Vagina (tissue), 2 donors: Measurements from ENCODE around the gene SPON2. TPM values are rescaled to one million over a fixed set of nuclear protein-coding genes. Genes with fewer than 3 reads are reported as not detected.

Experiments
- DNase-seq, 2 donors: peaks; one replicate each; pipeline ENCODE4 v3.0.0-alpha.2; 2017; ENCODE audit errors: extremely low spot score in 2 of 2
- H3K27ac ChIP-seq: fragments of 200-600 bp; sonication (generic); one replicate; pipeline ENCODE4 v1.5.1; 2019
- H3K27me3 ChIP-seq: fragments of 200-600 bp; sonication (generic); one replicate; pipeline ENCODE4 v1.5.1; 2019
- H3K36me3 ChIP-seq, 2 donors: fragments of 200-600 bp; sonication (generic); one replicate each; pipeline ENCODE4 v1.5.1; 2017 to 2019
- H3K4me1 ChIP-seq: fragments of 200-600 bp; sonication (generic); one replicate; pipeline ENCODE4 v1.5.1; 2019
- H3K4me3 ChIP-seq, 2 donors: fragments of 200-600 bp; sonication (generic); 1 replicate in 1 of 2; 2 replicates in 1 of 2; pipeline ENCODE4 v1.5.1; 2016 to 2019
- H3K9me3 ChIP-seq: fragments of 200-600 bp; sonication (generic); one replicate; pipeline ENCODE4 v1.5.1; 2019
- CTCF ChIP-seq, 3 experiments: fragments of 450-650 bp in 2 of 3; fragments of 200-600 bp in 1 of 3; sonication (generic) in 1 of 3; IDR thresholded peaks; one replicate each; pipeline ENCODE4 v1.5.1; 2017 to 2019; ENCODE audit warnings: antibody characterized with exemption in 3 of 3, mild to moderate bottlenecking in 2 of 3, moderate library complexity in 2 of 3
- POLR2A ChIP-seq, 2 donors: fragments of 450-650 bp; IDR thresholded peaks; one replicate each; pipeline ENCODE4 v1.6.1; 2017; ENCODE audit warnings: antibody characterized with exemption in 2 of 2, mild to moderate bottlenecking in 2 of 2, moderate library complexity in 2 of 2
- POLR2AphosphoS5 ChIP-seq, 2 donors: sonication (generic); formaldehyde crosslinking; IDR thresholded peaks; one replicate each; pipeline ENCODE4 v1.9.0; 2017; ENCODE audit warnings: antibody characterized with exemption in 2 of 2, mild to moderate bottlenecking in 2 of 2, low read depth in 1 of 2; ENCODE audit not compliant: insufficient read depth in 1 of 2
- intact Hi-C: fragments of 100-400 bp; cut with DNase I; formaldehyde crosslinking; loops from one replicate; pipeline ENCODE4 v1.15.1; 2023
- total RNA-seq: library from RNA; depleted of rRNA; stranded (reverse); fragments of >200 nt; gene quantifications from one replicate; pipeline ENCODE4 v1.2.3, GENCODE V29; 2016

SPON2 gene
- total RNA-seq, 1 donor from 2014 or later: 72.2 TPM

- TF ChIP-seq POLR2AphosphoS5 (IDR thresholded peaks at IDR 0.05; ENCODE audit: insufficient read depth in 1 of 2, low read depth in 1 of 2): no peak
- no peak for TF ChIP-seq POLR2A (IDR thresholded peaks at IDR 0.05)
- no peak for TF ChIP-seq CTCF (IDR thresholded peaks at IDR 0.05)
- no peak overlapping the region for H3K4me3 ChIP-seq
- H3K4me1 ChIP-seq: peaks cover 72% of the 10 kb centered on the region
- no peaks in the 10 kb centered on the region for H3K27me3 ChIP-seq
- DNase-seq: peak in 1 of 2 donors; percentile 86
- no peaks in the 10 kb centered on the region for H3K9me3 ChIP-seq
- intact Hi-C loops: loop anchor here (5.0 kb wide), 1 partner anchor 32 kb away; no protein-coding TSS in a partner anchor
- peak overlapping the region; percentile 80 for H3K27ac ChIP-seq
- H3K36me3 ChIP-seq: peaks cover 0 to 4% of the 10 kb centered on the region in 2 donors
Observed at GRCh38 chr4:1174941-1175634, 2.7 kb upstream of the SPON2 start.

DNA sequence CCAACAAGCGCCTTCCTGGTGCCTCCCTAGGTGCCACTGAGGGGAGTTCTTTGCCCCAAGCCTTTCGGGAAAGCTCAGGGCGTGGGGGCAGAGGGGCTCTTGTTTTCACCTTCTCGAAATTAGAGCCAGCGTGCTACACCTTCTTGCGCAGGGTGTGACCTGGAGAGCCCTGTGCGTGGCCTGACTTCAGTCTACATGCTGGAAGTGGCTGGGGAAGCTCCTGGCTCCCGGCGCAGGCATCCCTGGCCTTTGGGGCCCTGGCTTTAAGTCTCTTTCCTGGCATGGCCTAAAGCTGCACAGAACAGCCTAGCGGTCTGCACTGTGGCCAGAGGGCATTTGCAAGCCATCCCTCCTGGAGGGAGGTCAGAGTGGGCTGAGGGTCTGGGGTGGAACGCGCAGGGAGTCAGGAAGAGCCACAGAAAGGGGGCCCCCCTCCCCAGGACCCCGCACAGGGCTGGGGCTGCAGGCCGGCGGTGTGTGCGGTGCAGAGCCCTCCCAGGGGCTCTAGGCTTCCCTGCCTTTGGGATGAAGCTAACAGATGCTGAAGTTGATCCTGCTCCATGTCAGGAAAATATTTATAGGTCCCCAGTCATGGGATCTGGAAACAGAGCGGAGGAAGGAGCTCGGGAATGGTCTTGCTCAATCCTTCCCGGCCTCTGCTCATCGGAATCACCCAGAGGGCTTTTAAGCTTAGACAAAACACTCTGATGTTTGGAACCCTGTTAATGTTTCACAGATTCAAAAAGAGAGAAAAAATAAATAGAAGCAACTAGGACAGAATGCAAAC, 781 bp upstream of the SPON2 start:
- DNase-seq: peak in 1 of 2 donors; percentile 94
- TF ChIP-seq CTCF (IDR thresholded peaks at IDR 0.05) (no peak), POLR2AphosphoS5 (IDR thresholded peaks at IDR 0.05; ENCODE audit: insufficient read depth in 1 of 2, low read depth in 1 of 2) (peak; percentile 75 to 80)
- peaks cover 0 to 10% of the 10 kb centered on the region in 2 donors for H3K36me3 ChIP-seq
- peaks cover 79% of the 10 kb centered on the region for H3K4me1 ChIP-seq
- peak overlapping the region; percentile 54 to 55 for H3K4me3 ChIP-seq
- no peaks in the 10 kb centered on the region for H3K27me3 ChIP-seq
- no peaks in the 10 kb centered on the region for H3K9me3 ChIP-seq
- H3K27ac ChIP-seq: peak overlapping the region; percentile 87
- intact Hi-C loops: loop anchor here (5.0 kb wide), 1 partner anchor 34 kb away; no protein-coding TSS in a partner anchor

DNA sequence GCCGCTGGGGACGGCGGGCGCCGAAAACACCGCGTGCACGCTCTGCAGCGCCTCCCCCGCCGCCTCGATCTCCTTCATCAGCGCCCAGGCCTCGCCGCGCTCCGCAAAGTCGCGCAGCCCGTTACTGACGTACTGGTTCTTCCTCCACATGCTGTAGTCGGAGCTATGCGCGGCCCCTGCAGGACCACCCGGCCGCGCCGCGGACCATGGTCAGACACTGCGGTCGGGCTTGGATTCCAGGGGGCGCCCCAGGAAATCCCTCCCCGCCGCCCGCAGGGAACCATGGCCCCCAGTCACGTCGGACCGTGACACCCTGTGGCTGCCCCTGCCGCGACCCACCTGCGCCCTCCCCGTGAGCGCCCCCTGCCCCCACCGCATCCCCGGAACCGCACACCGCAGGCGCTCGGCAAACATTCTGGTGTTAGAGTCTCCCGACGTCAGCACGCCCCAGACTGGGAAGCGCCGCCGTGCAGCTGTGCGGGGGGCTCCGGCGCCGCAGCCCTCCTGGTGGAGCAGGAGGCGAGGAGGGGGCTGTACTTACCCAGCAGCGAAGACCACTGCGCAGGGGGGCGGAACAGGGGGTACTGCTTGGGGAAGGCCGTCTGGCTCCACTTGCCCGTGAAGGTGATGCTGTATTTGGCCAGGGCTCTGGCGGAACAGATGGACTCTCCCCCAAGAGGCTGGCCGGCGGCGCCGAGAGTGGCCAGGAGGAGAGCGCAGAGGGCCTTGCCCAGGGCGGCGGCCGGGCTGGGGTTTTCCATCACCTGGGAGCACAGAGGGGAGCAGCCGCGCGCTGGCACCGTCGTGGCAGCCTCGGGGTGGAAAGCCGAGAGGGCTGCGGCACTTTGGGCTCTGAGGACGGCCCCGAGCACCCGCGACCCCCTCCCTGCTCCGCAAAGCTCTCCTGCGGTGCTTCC, 814 bp downstream of the SPON2 start:
- DNase-seq: peak in 1 of 2 donors; percentile 86

GRCh38 chr4:1170976-1171310, 1.4 kb downstream of the SPON2 start:
- TF ChIP-seq POLR2AphosphoS5 (IDR thresholded peaks at IDR 0.05; ENCODE audit: insufficient read depth in 1 of 2, low read depth in 1 of 2): no peak
- TF ChIP-seq POLR2A (IDR thresholded peaks at IDR 0.05): no peak
- TF ChIP-seq CTCF (IDR thresholded peaks at IDR 0.05): no peak
- Histone ChIP-seq H3K4me3 (peak overlapping the region; percentile 54 to 55), H3K36me3 (peaks cover 0 to 10% of the 10 kb centered on the region in 2 donors), H3K27me3 (no peaks in the 10 kb centered on the region), H3K4me1 (peaks cover 78% of the 10 kb centered on the region), H3K27ac (peak overlapping the region; percentile 87), H3K9me3 (no peaks in the 10 kb centered on the region)
- no peak for DNase-seq
- intact Hi-C loops: loop anchor here (5.0 kb wide), 1 partner anchor 36 kb away; no protein-coding TSS in a partner anchor

More for the DNA sequence above, 814 bp downstream of the SPON2 start:
- H3K27ac ChIP-seq: peak overlapping the region; percentile 87
- H3K4me1 ChIP-seq: peaks cover 78% of the 10 kb centered on the region
- TF ChIP-seq POLR2A (IDR thresholded peaks at IDR 0.05) (no peak), POLR2AphosphoS5 (IDR thresholded peaks at IDR 0.05; ENCODE audit: insufficient read depth in 1 of 2, low read depth in 1 of 2) (peak in 1 of 2 donors; percentile 14)
- H3K9me3 ChIP-seq: no peaks in the 10 kb centered on the region
- intact Hi-C loops: loop anchor here (5.0 kb wide), 1 partner anchor 36 kb away; no protein-coding TSS in a partner anchor
- no peaks in the 10 kb centered on the region for H3K27me3 ChIP-seq
- H3K4me3 ChIP-seq: peak overlapping the region; percentile 54 to 55
- peaks cover 0 to 10% of the 10 kb centered on the region in 2 donors for H3K36me3 ChIP-seq
